GM23338 (cell line): ENCODE results near the gene MRPL52.

Source experiments
- CREB1 ChIP-seq: fragments of 250-450 bp; sonication (Bioruptor Pico); IDR thresholded peaks from 2 replicates; pipeline ENCODE4 v1.5.0; 2020; ENCODE audit warnings: low read depth, mild to moderate bottlenecking, moderate library complexity
- EZH2 ChIP-seq: fragments of 200-600 bp; sonication (generic); IDR thresholded peaks from one replicate; pipeline ENCODE4 v1.8.0; 2017; ENCODE audit warnings: antibody characterized with exemption, mild to moderate bottlenecking, low read depth; ENCODE audit not compliant: unreplicated experiment
- EZH2phosphoT487 ChIP-seq: fragments of 200-600 bp; sonication (generic); IDR thresholded peaks from one replicate; pipeline ENCODE4 v1.8.1; 2018; ENCODE audit warnings: antibody characterized with exemption; ENCODE audit not compliant: unreplicated experiment
- NANOG ChIP-seq: IDR thresholded peaks from 2 replicates; pipeline ENCODE4 v1.6.1; 2016; ENCODE audit warnings: antibody characterized with exemption, borderline replicate concordance
- POLR2AphosphoS5 ChIP-seq: IDR thresholded peaks from 2 replicates; pipeline ENCODE4 v1.6.1; 2016; ENCODE audit warnings: antibody characterized with exemption, low read depth
- ZNF114 ChIP-seq: fragments of 250-450 bp; sonication (Bioruptor Pico); IDR thresholded peaks from 2 replicates; pipeline ENCODE4 v1.5.0; 2020; ENCODE audit warnings: mild to moderate bottlenecking, moderate library complexity
- ZNF331 ChIP-seq: fragments of 250-450 bp; sonication (Bioruptor Pico); IDR thresholded peaks from 2 replicates; pipeline ENCODE4 v1.5.0; 2020; ENCODE audit warnings: low read depth, mild to moderate bottlenecking, moderate library complexity
- TF ChIP-seq, protein P1 (sequence below), 2 experiments: fragments of 200-600 bp in 1 of 2; sonication (generic) in 1 of 2; conservative IDR thresholded peaks; 2 replicates each; pipeline versions ENCODE4 v1.5.1 to v1.6.1; 2016 to 2017; ENCODE audit warnings: antibody characterized with exemption in 2 of 2, low read depth in 2 of 2, mild to moderate bottlenecking in 2 of 2, moderate library complexity in 1 of 2
- TF ChIP-seq, protein P2 (sequence below): IDR thresholded peaks from 2 replicates; pipeline ENCODE4 v1.6.1; 2016; ENCODE audit warnings: antibody characterized with exemption
- TF ChIP-seq, protein P3 (sequence below): IDR thresholded peaks from one replicate; pipeline ENCODE4 v1.6.1; 2018; ENCODE audit warnings: antibody characterized with exemption; ENCODE audit not compliant: unreplicated experiment

DNA sequence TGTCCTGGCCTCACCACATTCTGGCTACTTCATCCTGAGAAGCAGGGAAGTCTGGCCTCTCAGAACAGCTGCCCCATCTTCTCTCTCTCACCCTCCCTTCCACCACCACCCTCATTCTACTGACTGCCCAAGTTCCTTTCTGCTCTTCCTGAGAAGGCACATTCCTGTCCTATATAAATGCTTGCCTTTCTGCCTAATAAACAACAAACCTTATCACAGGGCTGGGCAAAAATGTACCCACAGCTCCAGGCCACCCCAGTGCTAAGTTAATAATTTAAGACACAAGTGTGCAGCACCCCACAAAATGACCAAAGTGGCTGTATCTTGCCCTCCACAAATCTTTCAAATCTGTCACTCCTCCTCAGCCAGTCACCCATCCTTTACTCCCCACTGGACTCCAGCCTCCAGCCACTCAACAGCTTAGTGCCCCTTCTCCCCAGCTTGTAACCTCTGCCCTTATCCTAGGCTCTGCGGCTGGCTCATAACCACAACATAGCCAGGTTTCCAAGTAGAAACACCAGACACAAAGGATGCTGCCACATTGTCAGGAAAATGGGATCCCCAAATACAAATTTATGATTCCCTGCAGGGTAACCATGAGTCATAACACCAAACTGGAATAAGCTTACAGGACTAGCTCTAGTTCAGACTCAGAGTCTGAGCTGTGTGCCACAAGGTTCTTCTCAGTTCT, 48.2 kb upstream of the MRPL52 start:
- TF ChIP-seq, protein P1, sequence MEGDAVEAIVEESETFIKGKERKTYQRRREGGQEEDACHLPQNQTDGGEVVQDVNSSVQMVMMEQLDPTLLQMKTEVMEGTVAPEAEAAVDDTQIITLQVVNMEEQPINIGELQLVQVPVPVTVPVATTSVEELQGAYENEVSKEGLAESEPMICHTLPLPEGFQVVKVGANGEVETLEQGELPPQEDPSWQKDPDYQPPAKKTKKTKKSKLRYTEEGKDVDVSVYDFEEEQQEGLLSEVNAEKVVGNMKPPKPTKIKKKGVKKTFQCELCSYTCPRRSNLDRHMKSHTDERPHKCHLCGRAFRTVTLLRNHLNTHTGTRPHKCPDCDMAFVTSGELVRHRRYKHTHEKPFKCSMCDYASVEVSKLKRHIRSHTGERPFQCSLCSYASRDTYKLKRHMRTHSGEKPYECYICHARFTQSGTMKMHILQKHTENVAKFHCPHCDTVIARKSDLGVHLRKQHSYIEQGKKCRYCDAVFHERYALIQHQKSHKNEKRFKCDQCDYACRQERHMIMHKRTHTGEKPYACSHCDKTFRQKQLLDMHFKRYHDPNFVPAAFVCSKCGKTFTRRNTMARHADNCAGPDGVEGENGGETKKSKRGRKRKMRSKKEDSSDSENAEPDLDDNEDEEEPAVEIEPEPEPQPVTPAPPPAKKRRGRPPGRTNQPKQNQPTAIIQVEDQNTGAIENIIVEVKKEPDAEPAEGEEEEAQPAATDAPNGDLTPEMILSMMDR (conservative IDR thresholded peaks at IDR 0.05; ENCODE audit: low read depth in 2 of 2), result no peak
- TF ChIP-seq NANOG (no peak), EZH2 (no peak), POLR2AphosphoS5 (no peak), EZH2phosphoT487 (no peak), CREB1 (no peak), ZNF331 (CRISPR knock-in tag) (no peak), ZNF114 (CRISPR knock-in tag) (no peak)
- TF ChIP-seq, protein P2, sequence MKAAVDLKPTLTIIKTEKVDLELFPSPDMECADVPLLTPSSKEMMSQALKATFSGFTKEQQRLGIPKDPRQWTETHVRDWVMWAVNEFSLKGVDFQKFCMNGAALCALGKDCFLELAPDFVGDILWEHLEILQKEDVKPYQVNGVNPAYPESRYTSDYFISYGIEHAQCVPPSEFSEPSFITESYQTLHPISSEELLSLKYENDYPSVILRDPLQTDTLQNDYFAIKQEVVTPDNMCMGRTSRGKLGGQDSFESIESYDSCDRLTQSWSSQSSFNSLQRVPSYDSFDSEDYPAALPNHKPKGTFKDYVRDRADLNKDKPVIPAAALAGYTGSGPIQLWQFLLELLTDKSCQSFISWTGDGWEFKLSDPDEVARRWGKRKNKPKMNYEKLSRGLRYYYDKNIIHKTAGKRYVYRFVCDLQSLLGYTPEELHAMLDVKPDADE, result no peak
- TF ChIP-seq, protein P3, sequence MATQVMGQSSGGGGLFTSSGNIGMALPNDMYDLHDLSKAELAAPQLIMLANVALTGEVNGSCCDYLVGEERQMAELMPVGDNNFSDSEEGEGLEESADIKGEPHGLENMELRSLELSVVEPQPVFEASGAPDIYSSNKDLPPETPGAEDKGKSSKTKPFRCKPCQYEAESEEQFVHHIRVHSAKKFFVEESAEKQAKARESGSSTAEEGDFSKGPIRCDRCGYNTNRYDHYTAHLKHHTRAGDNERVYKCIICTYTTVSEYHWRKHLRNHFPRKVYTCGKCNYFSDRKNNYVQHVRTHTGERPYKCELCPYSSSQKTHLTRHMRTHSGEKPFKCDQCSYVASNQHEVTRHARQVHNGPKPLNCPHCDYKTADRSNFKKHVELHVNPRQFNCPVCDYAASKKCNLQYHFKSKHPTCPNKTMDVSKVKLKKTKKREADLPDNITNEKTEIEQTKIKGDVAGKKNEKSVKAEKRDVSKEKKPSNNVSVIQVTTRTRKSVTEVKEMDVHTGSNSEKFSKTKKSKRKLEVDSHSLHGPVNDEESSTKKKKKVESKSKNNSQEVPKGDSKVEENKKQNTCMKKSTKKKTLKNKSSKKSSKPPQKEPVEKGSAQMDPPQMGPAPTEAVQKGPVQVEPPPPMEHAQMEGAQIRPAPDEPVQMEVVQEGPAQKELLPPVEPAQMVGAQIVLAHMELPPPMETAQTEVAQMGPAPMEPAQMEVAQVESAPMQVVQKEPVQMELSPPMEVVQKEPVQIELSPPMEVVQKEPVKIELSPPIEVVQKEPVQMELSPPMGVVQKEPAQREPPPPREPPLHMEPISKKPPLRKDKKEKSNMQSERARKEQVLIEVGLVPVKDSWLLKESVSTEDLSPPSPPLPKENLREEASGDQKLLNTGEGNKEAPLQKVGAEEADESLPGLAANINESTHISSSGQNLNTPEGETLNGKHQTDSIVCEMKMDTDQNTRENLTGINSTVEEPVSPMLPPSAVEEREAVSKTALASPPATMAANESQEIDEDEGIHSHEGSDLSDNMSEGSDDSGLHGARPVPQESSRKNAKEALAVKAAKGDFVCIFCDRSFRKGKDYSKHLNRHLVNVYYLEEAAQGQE, result no peak
